Measurements from ENCODE around the gene GGN. TPM values are rescaled to one million over a fixed set of nuclear protein-coding genes. Genes with fewer than 3 reads are reported as not detected.
A peak's percentile ranks its signal among the peaks of the same experiment; 100 is the strongest.

The GGN gene
- polyA plus RNA-seq, 1 of the 3 experiments (the other 2 are of a cell fraction): 0.48 TPM

- TF ChIP-seq, protein P1, sequence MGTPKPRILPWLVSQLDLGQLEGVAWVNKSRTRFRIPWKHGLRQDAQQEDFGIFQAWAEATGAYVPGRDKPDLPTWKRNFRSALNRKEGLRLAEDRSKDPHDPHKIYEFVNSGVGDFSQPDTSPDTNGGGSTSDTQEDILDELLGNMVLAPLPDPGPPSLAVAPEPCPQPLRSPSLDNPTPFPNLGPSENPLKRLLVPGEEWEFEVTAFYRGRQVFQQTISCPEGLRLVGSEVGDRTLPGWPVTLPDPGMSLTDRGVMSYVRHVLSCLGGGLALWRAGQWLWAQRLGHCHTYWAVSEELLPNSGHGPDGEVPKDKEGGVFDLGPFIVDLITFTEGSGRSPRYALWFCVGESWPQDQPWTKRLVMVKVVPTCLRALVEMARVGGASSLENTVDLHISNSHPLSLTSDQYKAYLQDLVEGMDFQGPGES (IDR thresholded peaks at IDR 0.05; ENCODE audit: low read depth, low read length): no peak
These were observed 13.3 kb downstream of the GGN start, which contains the start of gene PSMD8 (continued) for GRCh38 chr19:38374332-38375097.

GRCh38 chr19:38373907-38374331 lies 13.9 kb downstream of the GGN start:
- H3K27ac ChIP-seq (ENCODE audit: low read depth in 2 of 2, low read length in 1 of 2): peak overlapping the region; percentile 51 to 87
- POLR2A ChIA-PET: interaction anchor here (0.6 to 3.6 kb wide), 11 partner anchors 11 to 1062 kb away, joined by 3 to 29 read pairs (median 4); partner anchors contain the start of genes CATSPERG, EIF3K, GGN and RPS16

DNA sequence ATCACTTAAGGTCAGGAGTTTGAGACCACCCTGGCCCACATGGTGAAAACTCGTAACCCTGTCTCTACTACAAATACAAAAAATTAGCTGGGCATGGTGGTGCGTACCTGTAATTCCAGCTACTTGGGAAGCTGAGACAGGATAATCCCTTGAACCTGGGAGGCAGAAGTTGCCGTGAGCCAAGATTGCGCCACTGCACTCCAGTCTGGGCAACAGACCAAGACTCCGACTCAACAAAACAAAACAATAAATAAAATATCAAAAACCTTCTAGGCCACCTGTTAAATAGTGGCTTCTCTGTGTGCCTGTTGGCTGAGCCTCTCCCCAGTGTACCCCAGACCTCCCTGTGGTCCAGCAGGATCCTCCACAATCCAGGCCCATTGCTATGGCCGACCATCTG lies 16.8 kb downstream of the GGN start:
- Histone ChIP-seq H3F3A (replicated peaks; ENCODE audit: insufficient read depth) (no peaks in the 10 kb centered on the region), H4K20me1 (ENCODE audit: insufficient read depth) (peaks cover 7% of the 10 kb centered on the region), H3K9ac (no peak overlapping the region), H3K36me3 (replicated peaks in 1 of 2; ENCODE audit: control insufficient read depth in 1 of 2, insufficient read depth in 2 of 2, low read length in 1 of 2) (no peaks in the 10 kb centered on the region), H3K4me2 (no peak overlapping the region), H2AFZ (ENCODE audit: low read depth) (no peak overlapping the region), H3K27ac (ENCODE audit: low read depth in 2 of 2, low read length in 1 of 2) (no peak overlapping the region), H3K27me3 (ENCODE audit: insufficient read depth) (no peaks in the 10 kb centered on the region), H3K79me2 (ENCODE audit: insufficient read depth) (peaks cover 14% of the 10 kb centered on the region), H3K4me1 (ENCODE audit: control insufficient read depth in 1 of 2, insufficient read depth in 2 of 2, low read depth in 1 of 2, low read length in 1 of 2) (peaks cover 2 to 6% of the 10 kb centered on the region in 2 experiments; a peak in 3 of 4 replicates), H3K9me2 (no peaks in the 10 kb centered on the region), H3K4me3 (ENCODE audit: low read depth in 2 of 2, low read length in 1 of 2) (no peak overlapping the region), H3K9me3 (no peaks in the 10 kb centered on the region)
- TF ChIP-seq, protein P2, sequence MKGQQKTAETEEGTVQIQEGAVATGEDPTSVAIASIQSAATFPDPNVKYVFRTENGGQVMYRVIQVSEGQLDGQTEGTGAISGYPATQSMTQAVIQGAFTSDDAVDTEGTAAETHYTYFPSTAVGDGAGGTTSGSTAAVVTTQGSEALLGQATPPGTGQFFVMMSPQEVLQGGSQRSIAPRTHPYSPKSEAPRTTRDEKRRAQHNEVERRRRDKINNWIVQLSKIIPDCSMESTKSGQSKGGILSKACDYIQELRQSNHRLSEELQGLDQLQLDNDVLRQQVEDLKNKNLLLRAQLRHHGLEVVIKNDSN (IDR thresholded peaks at IDR 0.05; ENCODE audit: borderline replicate concordance, low read depth): no peak
- no peak for TF ChIP-seq MXI1 (IDR thresholded peaks at IDR 0.05; ENCODE audit: low read depth, low read length)
- no peak for TF ChIP-seq GATA2 (CRISPR knock-in tag; IDR thresholded peaks at IDR 0.05)
- TF ChIP-seq GABPA (IDR thresholded peaks at IDR 0.05; ENCODE audit: low read depth): no peak
- no peak for TF ChIP-seq FOXM1 (IDR thresholded peaks at IDR 0.05; ENCODE audit: low read depth)
- TF ChIP-seq, protein P3, sequence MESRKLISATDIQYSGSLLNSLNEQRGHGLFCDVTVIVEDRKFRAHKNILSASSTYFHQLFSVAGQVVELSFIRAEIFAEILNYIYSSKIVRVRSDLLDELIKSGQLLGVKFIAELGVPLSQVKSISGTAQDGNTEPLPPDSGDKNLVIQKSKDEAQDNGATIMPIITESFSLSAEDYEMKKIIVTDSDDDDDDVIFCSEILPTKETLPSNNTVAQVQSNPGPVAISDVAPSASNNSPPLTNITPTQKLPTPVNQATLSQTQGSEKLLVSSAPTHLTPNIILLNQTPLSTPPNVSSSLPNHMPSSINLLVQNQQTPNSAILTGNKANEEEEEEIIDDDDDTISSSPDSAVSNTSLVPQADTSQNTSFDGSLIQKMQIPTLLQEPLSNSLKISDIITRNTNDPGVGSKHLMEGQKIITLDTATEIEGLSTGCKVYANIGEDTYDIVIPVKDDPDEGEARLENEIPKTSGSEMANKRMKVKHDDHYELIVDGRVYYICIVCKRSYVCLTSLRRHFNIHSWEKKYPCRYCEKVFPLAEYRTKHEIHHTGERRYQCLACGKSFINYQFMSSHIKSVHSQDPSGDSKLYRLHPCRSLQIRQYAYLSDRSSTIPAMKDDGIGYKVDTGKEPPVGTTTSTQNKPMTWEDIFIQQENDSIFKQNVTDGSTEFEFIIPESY (IDR thresholded peaks at IDR 0.05; ENCODE audit: borderline replicate concordance, low read depth): no peak
- TF ChIP-seq RXRA (IDR thresholded peaks at IDR 0.05; ENCODE audit: borderline replicate concordance, low read depth): no peak
- TF ChIP-seq MEF2A (IDR thresholded peaks at IDR 0.05; ENCODE audit: borderline replicate concordance, low read depth): no peak
- TF ChIP-seq PBX3 (IDR thresholded peaks at IDR 0.05): no peak
- TF ChIP-seq NRF1 (IDR thresholded peaks at IDR 0.05; ENCODE audit: low read depth, low read length): no peak
- no peak for DNase-seq
- CTCF ChIA-PET: interaction anchor here (0.6 kb wide), 1 partner anchor 32 kb away, joined by 3 read pairs; the partner anchor contains the start of gene FAM98C
- WGBS (ENCODE audit: low lambda C conversion rate): 64% methylated on average over 6 of the region's 6 CpGs
- POLR2A ChIA-PET: no interaction called here

More at GRCh38 chr19:38373907-38374331, 13.9 kb downstream of the GGN start:
- no peaks in the 10 kb centered on the region for H3F3A ChIP-seq (replicated peaks; ENCODE audit: insufficient read depth)
- H3K9me2 ChIP-seq: no peaks in the 10 kb centered on the region
- WGBS (ENCODE audit: low lambda C conversion rate): 77% methylated on average over 6 of the region's 6 CpGs
- peaks cover 6 to 14% of the 10 kb centered on the region in 2 experiments; a peak in 3 of 4 replicates for H3K4me1 ChIP-seq (ENCODE audit: control insufficient read depth in 1 of 2, insufficient read depth in 2 of 2, low read depth in 1 of 2, low read length in 1 of 2)
- H3K9ac ChIP-seq: peak overlapping the region; percentile 33; the same call in 1 of the 2 replicates
- no peaks in the 10 kb centered on the region for H3K9me3 ChIP-seq
- peak overlapping the region; percentile 83 for H3K4me2 ChIP-seq
- peak overlapping the region; percentile 39 to 91 for H3K4me3 ChIP-seq (ENCODE audit: low read depth in 2 of 2, low read length in 1 of 2)
- CTCF ChIA-PET: interaction anchor here (0.6 to 1.9 kb wide), 11 partner anchors 11 to 472 kb away, joined by 3 to 12 read pairs (median 3); partner anchors contain the start of genes CATSPERG and FAM98C
- peak overlapping the region; percentile 97 for H2AFZ ChIP-seq (ENCODE audit: low read depth)
- TF ChIP-seq TCF12 (IDR thresholded peaks at IDR 0.05): no peak
- no peak for TF ChIP-seq SMC3 (IDR thresholded peaks at IDR 0.05; ENCODE audit: low read depth, low read length)
- TF ChIP-seq USF2 (IDR thresholded peaks at IDR 0.05; ENCODE audit: borderline replicate concordance, low read depth, low read length): no peak
- no peak for TF ChIP-seq YY1 (IDR thresholded peaks at IDR 0.05; ENCODE audit: low read depth)
- no peak for TF ChIP-seq FOXM1 (IDR thresholded peaks at IDR 0.05; ENCODE audit: low read depth)
- no peak for TF ChIP-seq RAD21 (IDR thresholded peaks at IDR 0.05; ENCODE audit: low read length)
- H3K36me3 ChIP-seq (replicated peaks in 1 of 2; ENCODE audit: control insufficient read depth in 1 of 2, insufficient read depth in 2 of 2, low read length in 1 of 2): peaks cover 4 to 13% of the 10 kb centered on the region in 2 experiments
- DNase-seq: no peak
- H3K79me2 ChIP-seq (ENCODE audit: insufficient read depth): peaks cover 42% of the 10 kb centered on the region
- no peaks in the 10 kb centered on the region for H3K27me3 ChIP-seq (ENCODE audit: insufficient read depth)
- H4K20me1 ChIP-seq (ENCODE audit: insufficient read depth): peaks cover 24% of the 10 kb centered on the region

Measured in SK-N-SH (cell line).